A549 treated with CpdA at 1 μM for 4 hours (cell line): Measurements from ENCODE around the gene FRAS1. TPM values are rescaled to one million over a fixed set of nuclear protein-coding genes. Genes with fewer than 3 reads are reported as not detected.

ENCODE experiments used
- total RNA-seq: library from RNA; stranded (reverse); fragments of 200-300 nt; extraction: Qiagen RNA extraction; gene quantifications from 5 replicates; pipeline ENCODE4 v1.2.3, GENCODE V29; 2022; ENCODE audit warnings: low read depth

FRAS1 gene, protein sequence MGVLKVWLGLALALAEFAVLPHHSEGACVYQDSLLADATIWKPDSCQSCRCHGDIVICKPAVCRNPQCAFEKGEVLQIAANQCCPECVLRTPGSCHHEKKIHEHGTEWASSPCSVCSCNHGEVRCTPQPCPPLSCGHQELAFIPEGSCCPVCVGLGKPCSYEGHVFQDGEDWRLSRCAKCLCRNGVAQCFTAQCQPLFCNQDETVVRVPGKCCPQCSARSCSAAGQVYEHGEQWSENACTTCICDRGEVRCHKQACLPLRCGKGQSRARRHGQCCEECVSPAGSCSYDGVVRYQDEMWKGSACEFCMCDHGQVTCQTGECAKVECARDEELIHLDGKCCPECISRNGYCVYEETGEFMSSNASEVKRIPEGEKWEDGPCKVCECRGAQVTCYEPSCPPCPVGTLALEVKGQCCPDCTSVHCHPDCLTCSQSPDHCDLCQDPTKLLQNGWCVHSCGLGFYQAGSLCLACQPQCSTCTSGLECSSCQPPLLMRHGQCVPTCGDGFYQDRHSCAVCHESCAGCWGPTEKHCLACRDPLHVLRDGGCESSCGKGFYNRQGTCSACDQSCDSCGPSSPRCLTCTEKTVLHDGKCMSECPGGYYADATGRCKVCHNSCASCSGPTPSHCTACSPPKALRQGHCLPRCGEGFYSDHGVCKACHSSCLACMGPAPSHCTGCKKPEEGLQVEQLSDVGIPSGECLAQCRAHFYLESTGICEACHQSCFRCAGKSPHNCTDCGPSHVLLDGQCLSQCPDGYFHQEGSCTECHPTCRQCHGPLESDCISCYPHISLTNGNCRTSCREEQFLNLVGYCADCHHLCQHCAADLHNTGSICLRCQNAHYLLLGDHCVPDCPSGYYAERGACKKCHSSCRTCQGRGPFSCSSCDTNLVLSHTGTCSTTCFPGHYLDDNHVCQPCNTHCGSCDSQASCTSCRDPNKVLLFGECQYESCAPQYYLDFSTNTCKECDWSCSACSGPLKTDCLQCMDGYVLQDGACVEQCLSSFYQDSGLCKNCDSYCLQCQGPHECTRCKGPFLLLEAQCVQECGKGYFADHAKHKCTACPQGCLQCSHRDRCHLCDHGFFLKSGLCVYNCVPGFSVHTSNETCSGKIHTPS (N-terminal part only)
- 1.9 to 3.1 TPM (median 2.9 TPM) in 5 replicates for total RNA-seq

DNA sequence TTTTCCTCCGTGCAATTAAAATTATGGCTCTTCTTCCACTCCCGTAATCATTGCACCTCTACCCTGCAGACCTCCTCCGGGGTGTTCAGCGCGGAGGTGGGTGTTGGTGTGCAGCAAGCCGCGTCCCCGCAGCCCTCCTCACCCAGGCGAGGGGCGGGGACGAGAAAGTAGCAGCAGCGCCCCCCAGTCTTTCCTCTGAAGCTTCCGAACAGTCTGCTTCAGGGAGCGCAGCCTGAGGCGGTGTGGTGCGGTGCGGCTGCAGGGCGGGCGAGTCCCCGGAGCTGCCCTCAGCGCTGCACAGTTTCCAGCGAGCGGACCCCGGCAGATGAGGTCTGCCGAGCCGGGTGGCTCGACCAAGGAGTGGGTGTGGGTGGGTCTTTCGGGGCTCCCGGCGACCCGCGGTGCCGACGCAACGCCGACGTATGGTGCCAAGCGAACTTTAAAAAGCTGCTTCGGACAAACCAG is at the start of gene FRAS1:
FRAS1 (plus strand) TSS at position 189 of the 465 bp plus-strand sequence. CDS start 687 bp downstream, outside the sequence.

DNA sequence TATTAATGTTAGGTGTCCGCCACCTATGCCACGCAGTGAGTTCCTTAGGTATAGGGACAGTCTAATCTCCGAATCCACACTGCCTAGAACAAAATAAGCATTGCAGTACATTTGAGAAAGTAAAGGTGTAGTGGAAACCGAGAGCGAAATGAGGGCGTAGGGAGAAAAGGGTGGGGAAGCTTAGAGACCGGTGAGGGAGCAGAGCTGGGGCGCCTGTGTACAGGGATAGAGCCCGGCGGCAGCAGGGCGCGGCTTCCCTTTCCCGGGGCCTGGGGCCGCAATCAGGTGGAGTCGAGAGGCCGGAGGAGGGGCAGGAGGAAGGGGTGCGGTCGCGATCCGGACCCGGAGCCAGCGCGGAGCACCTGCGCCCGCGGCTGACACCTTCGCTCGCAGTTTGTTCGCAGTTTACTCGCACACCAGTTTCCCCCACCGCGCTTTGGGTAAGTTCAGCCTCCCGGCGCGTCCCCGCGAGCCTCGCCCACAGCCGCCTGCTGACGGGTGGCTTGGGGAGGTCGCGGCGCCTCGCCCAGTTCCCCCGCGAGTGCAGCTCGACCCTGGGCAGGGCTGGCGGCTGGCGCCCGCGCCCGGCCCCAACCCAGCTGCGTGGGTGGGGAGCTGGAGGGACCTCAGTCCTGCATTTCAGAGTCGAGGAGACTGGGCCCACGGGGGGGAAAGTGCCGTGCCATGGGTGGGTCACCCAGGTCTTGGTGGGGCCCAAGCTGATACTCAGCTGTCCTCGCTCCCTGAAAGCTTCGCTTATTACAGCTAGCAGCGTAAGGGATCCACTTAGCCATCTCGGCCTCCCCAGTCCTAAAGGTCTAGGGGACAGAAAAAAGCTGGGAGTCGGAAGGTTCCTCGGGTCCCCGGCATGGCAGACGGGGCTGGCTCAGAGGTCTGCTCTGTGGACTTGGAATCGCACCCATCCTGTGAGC is 494.6 kb downstream of the FRAS1 start, which contains the start of gene ANXA3:
ANXA3 (plus strand) TSS at position 351 of the 932 bp plus-strand sequence. CDS start 2,704 bp downstream, outside the sequence.

Other genes with a start within 250 kb of the FRAS1 start
- 6.9 to 10.9 TPM (median 8.9 TPM) in 5 replicates for gene CNOT6L, start 238.0 kb upstream of the FRAS1 start, total RNA-seq
- gene MRPL1, start 194.5 kb upstream of the FRAS1 start, total RNA-seq, result 20.3 to 27.4 TPM (median 23.0 TPM) in 5 replicates